ENCODE results near the gene CFDP1.

The CFDP1 gene

DNA sequence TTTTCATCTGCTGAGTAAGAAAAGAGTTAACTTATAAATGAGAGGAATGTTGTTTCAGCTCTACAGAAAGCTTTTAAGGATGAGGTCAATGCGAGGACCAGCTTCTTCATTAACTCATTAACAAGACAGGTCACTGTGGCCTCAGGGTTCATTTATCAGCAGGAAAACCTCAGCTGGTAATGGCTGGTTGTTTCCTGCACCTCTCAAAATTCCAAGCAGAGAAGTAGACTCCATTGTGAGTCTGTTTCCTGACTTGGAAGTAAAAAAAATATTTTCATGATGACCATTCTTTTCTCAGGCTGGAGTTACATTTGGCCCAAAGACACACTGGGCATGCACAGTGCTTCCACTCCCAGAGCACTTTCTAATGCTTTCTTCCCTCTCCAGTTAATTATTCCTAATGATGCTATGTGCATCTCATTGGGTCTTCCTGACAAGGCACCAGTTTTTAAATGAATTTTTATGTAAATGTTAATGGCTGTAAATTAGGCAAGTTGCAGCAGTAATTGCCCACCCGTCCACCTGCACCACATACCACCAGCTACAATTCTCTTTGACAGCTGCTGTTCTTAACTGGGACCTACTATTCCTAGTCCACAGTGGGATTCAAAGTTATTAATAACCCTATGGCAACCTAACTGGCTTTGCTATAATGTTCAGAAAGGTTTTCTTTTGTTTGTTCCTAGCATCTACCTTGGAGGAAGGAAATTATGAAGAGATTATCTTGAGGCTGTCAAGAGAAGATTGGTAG is 92.4 kb downstream of the CFDP1 start:
- no peak for TF ChIP-seq SIN3A (IDR thresholded peaks at IDR 0.05; ENCODE audit: borderline replicate concordance, insufficient read depth, low read length)
- TF ChIP-seq, protein P1, sequence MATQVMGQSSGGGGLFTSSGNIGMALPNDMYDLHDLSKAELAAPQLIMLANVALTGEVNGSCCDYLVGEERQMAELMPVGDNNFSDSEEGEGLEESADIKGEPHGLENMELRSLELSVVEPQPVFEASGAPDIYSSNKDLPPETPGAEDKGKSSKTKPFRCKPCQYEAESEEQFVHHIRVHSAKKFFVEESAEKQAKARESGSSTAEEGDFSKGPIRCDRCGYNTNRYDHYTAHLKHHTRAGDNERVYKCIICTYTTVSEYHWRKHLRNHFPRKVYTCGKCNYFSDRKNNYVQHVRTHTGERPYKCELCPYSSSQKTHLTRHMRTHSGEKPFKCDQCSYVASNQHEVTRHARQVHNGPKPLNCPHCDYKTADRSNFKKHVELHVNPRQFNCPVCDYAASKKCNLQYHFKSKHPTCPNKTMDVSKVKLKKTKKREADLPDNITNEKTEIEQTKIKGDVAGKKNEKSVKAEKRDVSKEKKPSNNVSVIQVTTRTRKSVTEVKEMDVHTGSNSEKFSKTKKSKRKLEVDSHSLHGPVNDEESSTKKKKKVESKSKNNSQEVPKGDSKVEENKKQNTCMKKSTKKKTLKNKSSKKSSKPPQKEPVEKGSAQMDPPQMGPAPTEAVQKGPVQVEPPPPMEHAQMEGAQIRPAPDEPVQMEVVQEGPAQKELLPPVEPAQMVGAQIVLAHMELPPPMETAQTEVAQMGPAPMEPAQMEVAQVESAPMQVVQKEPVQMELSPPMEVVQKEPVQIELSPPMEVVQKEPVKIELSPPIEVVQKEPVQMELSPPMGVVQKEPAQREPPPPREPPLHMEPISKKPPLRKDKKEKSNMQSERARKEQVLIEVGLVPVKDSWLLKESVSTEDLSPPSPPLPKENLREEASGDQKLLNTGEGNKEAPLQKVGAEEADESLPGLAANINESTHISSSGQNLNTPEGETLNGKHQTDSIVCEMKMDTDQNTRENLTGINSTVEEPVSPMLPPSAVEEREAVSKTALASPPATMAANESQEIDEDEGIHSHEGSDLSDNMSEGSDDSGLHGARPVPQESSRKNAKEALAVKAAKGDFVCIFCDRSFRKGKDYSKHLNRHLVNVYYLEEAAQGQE (IDR thresholded peaks at IDR 0.05; ENCODE audit: insufficient read depth in 1 of 2, low read depth in 2 of 2, low read length in 2 of 2): no peak
- TF ChIP-seq FOXP2 (optimal IDR thresholded peaks at IDR 0.05; ENCODE audit: borderline replicate concordance, extremely low read depth, extremely low read length, insufficient read depth): no peak
- TF ChIP-seq TAF1 (IDR thresholded peaks at IDR 0.05; ENCODE audit: borderline replicate concordance, insufficient read depth, low read length): no peak
- TF ChIP-seq POLR2AphosphoS5 (IDR thresholded peaks at IDR 0.05; ENCODE audit: low read depth, low read length): no peak

DNA sequence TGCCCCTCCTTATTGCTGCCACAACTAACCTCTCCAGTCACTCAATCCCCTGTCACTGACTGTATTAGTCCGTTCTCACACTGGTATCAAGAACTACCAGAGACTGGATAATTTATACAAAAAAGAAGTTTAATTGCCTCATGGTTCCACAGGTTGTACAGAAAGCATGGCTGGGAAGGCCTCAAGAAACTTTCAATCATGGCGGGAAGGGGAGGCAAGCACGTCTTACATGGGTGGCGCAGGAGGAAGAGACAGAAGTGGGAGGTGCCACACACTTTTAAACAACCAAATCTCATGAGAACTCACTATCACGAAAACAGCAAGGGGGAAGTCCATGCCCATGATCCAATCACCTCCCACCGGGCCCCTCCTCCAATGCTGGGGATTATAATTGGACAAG is 95.9 kb downstream of the CFDP1 start:
- TF ChIP-seq FOXP2 (optimal IDR thresholded peaks at IDR 0.05; ENCODE audit: borderline replicate concordance, extremely low read depth, extremely low read length, insufficient read depth) (no peak), POLR2AphosphoS5 (IDR thresholded peaks at IDR 0.05; ENCODE audit: low read depth, low read length) (no peak), TAF1 (IDR thresholded peaks at IDR 0.05; ENCODE audit: borderline replicate concordance, insufficient read depth, low read length) (no peak), SIN3A (IDR thresholded peaks at IDR 0.05; ENCODE audit: borderline replicate concordance, insufficient read depth, low read length) (no peak)
- TF ChIP-seq, protein P1 (IDR thresholded peaks at IDR 0.05; ENCODE audit: insufficient read depth in 1 of 2, low read depth in 2 of 2, low read length in 2 of 2): no peak

DNA sequence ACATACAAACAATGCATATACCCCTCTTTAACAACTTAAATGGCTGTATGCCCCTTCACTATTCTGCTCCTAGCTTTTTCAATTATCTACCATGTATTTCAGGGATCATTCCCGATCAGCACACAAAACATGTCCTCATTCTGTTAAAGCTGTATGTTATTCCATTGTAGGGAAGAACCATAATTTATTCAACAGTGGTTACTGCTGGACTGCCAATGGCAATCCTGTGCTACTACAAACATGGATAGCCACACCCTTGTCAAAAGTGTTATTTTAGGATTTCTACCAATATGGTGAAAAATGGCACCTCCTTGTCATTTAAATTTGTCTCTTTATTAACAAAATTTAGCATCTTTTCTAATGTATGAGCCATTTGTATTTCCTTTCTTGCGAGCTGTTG is 96.8 kb downstream of the CFDP1 start:
- TF ChIP-seq, protein P1 (IDR thresholded peaks at IDR 0.05; ENCODE audit: insufficient read depth in 1 of 2, low read depth in 2 of 2, low read length in 2 of 2): no peak
- TF ChIP-seq TAF1 (IDR thresholded peaks at IDR 0.05; ENCODE audit: borderline replicate concordance, insufficient read depth, low read length) (no peak), FOXP2 (optimal IDR thresholded peaks at IDR 0.05; ENCODE audit: borderline replicate concordance, extremely low read depth, extremely low read length, insufficient read depth) (no peak), POLR2AphosphoS5 (IDR thresholded peaks at IDR 0.05; ENCODE audit: low read depth, low read length) (no peak), SIN3A (IDR thresholded peaks at IDR 0.05; ENCODE audit: borderline replicate concordance, insufficient read depth, low read length) (no peak)

DNA sequence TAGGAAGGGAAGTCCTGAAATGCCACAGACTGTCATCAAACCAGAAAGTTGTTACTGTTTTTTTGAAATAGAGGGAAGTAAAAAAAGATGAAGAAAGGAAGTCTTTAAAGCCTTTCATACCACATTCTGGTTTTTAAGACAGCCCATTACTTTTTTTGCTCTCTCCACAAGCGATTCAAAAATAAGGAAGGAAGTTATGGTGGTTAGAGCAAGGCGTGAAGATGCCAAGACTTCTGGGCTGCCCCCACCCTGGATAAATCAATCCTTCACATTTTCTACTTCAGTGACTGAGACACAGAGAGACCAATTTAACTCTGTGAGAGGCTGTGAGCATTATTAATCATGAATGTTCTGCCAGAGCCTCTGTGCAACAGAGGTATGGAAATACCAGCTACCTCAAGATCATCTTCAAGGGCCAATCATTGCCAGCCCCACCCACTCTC is 99.6 kb downstream of the CFDP1 start:
- TF ChIP-seq SIN3A (IDR thresholded peaks at IDR 0.05; ENCODE audit: borderline replicate concordance, insufficient read depth, low read length) (no peak), FOXP2 (optimal IDR thresholded peaks at IDR 0.05; ENCODE audit: borderline replicate concordance, extremely low read depth, extremely low read length, insufficient read depth) (no peak), TAF1 (IDR thresholded peaks at IDR 0.05; ENCODE audit: borderline replicate concordance, insufficient read depth, low read length) (no peak), POLR2AphosphoS5 (IDR thresholded peaks at IDR 0.05; ENCODE audit: low read depth, low read length) (no peak)
- TF ChIP-seq, protein P1 (IDR thresholded peaks at IDR 0.05; ENCODE audit: insufficient read depth in 1 of 2, low read depth in 2 of 2, low read length in 2 of 2): no peak

Measured in PFSK-1 (cell line).